Measurements from ENCODE around the gene BIN2. TPM values are rescaled to one million over a fixed set of nuclear protein-coding genes. Genes with fewer than 3 reads are reported as not detected.
"Not testable (repeated sequence)": the region's sequence is repeated elsewhere in the genome, so short reads cannot be mapped to it uniquely, and the experiment has no call there.

BIN2 gene
- total RNA-seq, 1 experiment from 2014 or later, result 0.14 TPM

- no peaks in the 10 kb centered on the region for H3K27me3 ChIP-seq (ENCODE audit: control insufficient read depth, insufficient read depth, low read length)
- H3K4me3 ChIP-seq (ENCODE audit: insufficient read depth, low read depth, low read length), result no peak overlapping the region
- H3K36me3 ChIP-seq (replicated peaks; ENCODE audit: control insufficient read depth, insufficient read depth, low read length), result peaks cover 9% of the 10 kb centered on the region
- no peak for DNase-seq
Measured at GRCh38 chr12:51359851-51360250, 35.9 kb upstream of the BIN2 start.

GRCh38 chr12:51358496-51358895 lies 34.5 kb upstream of the BIN2 start:
- no peak overlapping the region for H3K4me3 ChIP-seq (ENCODE audit: insufficient read depth, low read depth, low read length)
- DNase-seq, result no peak
- peaks cover 6% of the 10 kb centered on the region for H3K36me3 ChIP-seq (replicated peaks; ENCODE audit: control insufficient read depth, insufficient read depth, low read length)
- H3K27me3 ChIP-seq (ENCODE audit: control insufficient read depth, insufficient read depth, low read length), result no peaks in the 10 kb centered on the region

GRCh38 chr12:51357374-51358047 lies 33.5 kb upstream of the BIN2 start:
- Histone ChIP-seq H3K36me3 (replicated peaks; ENCODE audit: control insufficient read depth, insufficient read depth, low read length) (peaks cover 6% of the 10 kb centered on the region), H3K27me3 (ENCODE audit: control insufficient read depth, insufficient read depth, low read length) (no peaks in the 10 kb centered on the region), H3K4me3 (ENCODE audit: insufficient read depth, low read depth, low read length) (no peak overlapping the region)
- DNase-seq, result no peak

GRCh38 chr12:51351913-51352532 lies 28.0 kb upstream of the BIN2 start:
- DNase-seq, result peak; percentile 79
- peaks cover 1% of the 10 kb centered on the region; the same call in 1 of the 2 replicates for H3K36me3 ChIP-seq (replicated peaks; ENCODE audit: control insufficient read depth, insufficient read depth, low read length)
- H3K27me3 ChIP-seq (ENCODE audit: control insufficient read depth, insufficient read depth, low read length), result no peaks in the 10 kb centered on the region
- no peak overlapping the region for H3K4me3 ChIP-seq (ENCODE audit: insufficient read depth, low read depth, low read length)

GRCh38 chr12:51349026-51349425 lies 25.1 kb upstream of the BIN2 start:
- DNase-seq, result no peak

GRCh38 chr12:51348116-51348515 lies 24.1 kb upstream of the BIN2 start:
- Histone ChIP-seq H3K36me3 (replicated peaks; ENCODE audit: control insufficient read depth, insufficient read depth, low read length) (no peaks in the 10 kb centered on the region), H3K27me3 (ENCODE audit: control insufficient read depth, insufficient read depth, low read length) (no peaks in the 10 kb centered on the region), H3K4me3 (ENCODE audit: insufficient read depth, low read depth, low read length) (no peak overlapping the region)
- no peak for DNase-seq

More at GRCh38 chr12:51349026-51349425, 25.1 kb upstream of the BIN2 start:
- H3K4me3 ChIP-seq (ENCODE audit: insufficient read depth, low read depth, low read length), result no peak overlapping the region
- no peaks in the 10 kb centered on the region for H3K27me3 ChIP-seq (ENCODE audit: control insufficient read depth, insufficient read depth, low read length)
- no peaks in the 10 kb centered on the region for H3K36me3 ChIP-seq (replicated peaks; ENCODE audit: control insufficient read depth, insufficient read depth, low read length)

GRCh38 chr12:51346581-51346980 lies 22.6 kb upstream of the BIN2 start, which contains the start of gene CELA1:
Gene CELA1, minus strand, starts transcription at chr12:51346679. Its CDS starts 41 bp downstream, at chr12:51346638.
- no peaks in the 10 kb centered on the region for H3K36me3 ChIP-seq (replicated peaks; ENCODE audit: control insufficient read depth, insufficient read depth, low read length)
- H3K27me3 ChIP-seq (ENCODE audit: control insufficient read depth, insufficient read depth, low read length), result no peaks in the 10 kb centered on the region
- no peak for DNase-seq
- no peak within 1 kb of the TSS for H3K4me3 ChIP-seq (ENCODE audit: insufficient read depth, low read depth, low read length)

- no peak for DNase-seq
- Histone ChIP-seq H3K27me3 (ENCODE audit: control insufficient read depth, insufficient read depth, low read length) (no peaks in the 10 kb centered on the region), H3K4me3 (ENCODE audit: insufficient read depth, low read depth, low read length) (no peak overlapping the region), H3K36me3 (replicated peaks; ENCODE audit: control insufficient read depth, insufficient read depth, low read length) (no peaks in the 10 kb centered on the region)
Measured at GRCh38 chr12:51345681-51346080, 21.7 kb upstream of the BIN2 start.

GRCh38 chr12:51343201-51343600 lies 19.2 kb upstream of the BIN2 start:
- no peak for DNase-seq
- H3K4me3 ChIP-seq (ENCODE audit: insufficient read depth, low read depth, low read length), result no peak overlapping the region
- no peaks in the 10 kb centered on the region for H3K36me3 ChIP-seq (replicated peaks; ENCODE audit: control insufficient read depth, insufficient read depth, low read length)
- H3K27me3 ChIP-seq (ENCODE audit: control insufficient read depth, insufficient read depth, low read length), result no peaks in the 10 kb centered on the region

- H3K36me3 ChIP-seq (replicated peaks; ENCODE audit: control insufficient read depth, insufficient read depth, low read length), result no peaks in the 10 kb centered on the region
- H3K4me3 ChIP-seq (ENCODE audit: insufficient read depth, low read depth, low read length), result no peak overlapping the region
- no peak for DNase-seq
- H3K27me3 ChIP-seq (ENCODE audit: control insufficient read depth, insufficient read depth, low read length), result no peaks in the 10 kb centered on the region
Measured at GRCh38 chr12:51342416-51342815, 18.4 kb upstream of the BIN2 start.

GRCh38 chr12:51341251-51342007 lies 17.5 kb upstream of the BIN2 start:
- Histone ChIP-seq H3K36me3 (replicated peaks; ENCODE audit: control insufficient read depth, insufficient read depth, low read length) (no peaks in the 10 kb centered on the region), H3K27me3 (ENCODE audit: control insufficient read depth, insufficient read depth, low read length) (no peaks in the 10 kb centered on the region), H3K4me3 (ENCODE audit: insufficient read depth, low read depth, low read length) (no peak overlapping the region)
- peak; percentile 79 for DNase-seq

- Histone ChIP-seq H3K27me3 (ENCODE audit: control insufficient read depth, insufficient read depth, low read length) (no peaks in the 10 kb centered on the region), H3K4me3 (ENCODE audit: insufficient read depth, low read depth, low read length) (no peak overlapping the region), H3K36me3 (replicated peaks; ENCODE audit: control insufficient read depth, insufficient read depth, low read length) (no peaks in the 10 kb centered on the region)
- peak; percentile 26 for DNase-seq
Measured at GRCh38 chr12:51339750-51340149, 15.8 kb upstream of the BIN2 start.

- not testable (repeated sequence) for H3K27me3 ChIP-seq (ENCODE audit: control insufficient read depth, insufficient read depth, low read length); DNase-seq; H3K4me3 ChIP-seq (ENCODE audit: insufficient read depth, low read depth, low read length); H3K36me3 ChIP-seq (replicated peaks; ENCODE audit: control insufficient read depth, insufficient read depth, low read length)
Measured at GRCh38 chr12:51337336-51337735, 13.4 kb upstream of the BIN2 start.

- Histone ChIP-seq H3K27me3 (ENCODE audit: control insufficient read depth, insufficient read depth, low read length) (no peaks in the 10 kb centered on the region), H3K36me3 (replicated peaks; ENCODE audit: control insufficient read depth, insufficient read depth, low read length) (no peaks in the 10 kb centered on the region), H3K4me3 (ENCODE audit: insufficient read depth, low read depth, low read length) (no peak overlapping the region)
- DNase-seq, result no peak
Measured at GRCh38 chr12:51335931-51336330, 12.0 kb upstream of the BIN2 start.

GRCh38 chr12:51334764-51335163 lies 10.8 kb upstream of the BIN2 start:
- H3K4me3 ChIP-seq (ENCODE audit: insufficient read depth, low read depth, low read length), result no peak overlapping the region
- no peaks in the 10 kb centered on the region for H3K27me3 ChIP-seq (ENCODE audit: control insufficient read depth, insufficient read depth, low read length)
- no peak for DNase-seq
- no peaks in the 10 kb centered on the region for H3K36me3 ChIP-seq (replicated peaks; ENCODE audit: control insufficient read depth, insufficient read depth, low read length)
